Measurements from ENCODE around the gene UGT1A8. TPM values are rescaled to one million over a fixed set of nuclear protein-coding genes. Genes with fewer than 3 reads are reported as not detected.

UGT1A8 gene
- total and polyA plus RNA-seq, 2 of the 4 experiments (the other 2 are of a cell fraction) = not detected

- dilution Hi-C loops (cut with HindIII; ENCODE audit: low sequenced_read_pairs, unreplicated experiment) (no loop called here), intact Hi-C loops (cut with micrococcal nuclease) (no loop called here), in situ Hi-C loops (cut with MboI; ENCODE audit: low sequenced_read_pairs) (no loop called here)
- Histone ChIP-seq H2AK9ac (replicated peaks; ENCODE audit: low read depth, low read length, poor library complexity) (no peak overlapping the region), H3K9ac (ENCODE audit: low read depth, low read length) (no peak overlapping the region), H3K14ac (replicated peaks; ENCODE audit: low read depth, low read length) (no peak overlapping the region), H3K4me1 (ENCODE audit: control insufficient read depth, insufficient read depth, low read length) (no peaks in the 10 kb centered on the region), H2BK5ac (ENCODE audit: low read depth, low read length, poor library complexity, severe bottlenecking) (no peak overlapping the region), H2AK5ac (ENCODE audit: low read depth, low read length) (no peak overlapping the region), H4K20me1 (ENCODE audit: insufficient read depth, low read length) (no peaks in the 10 kb centered on the region), H3K4ac (ENCODE audit: low read depth, low read length) (no peak overlapping the region), H3K9me3 (ENCODE audit: control insufficient read depth, insufficient read depth, low read length) (no peaks in the 10 kb centered on the region), H3K27me3 (ENCODE audit: control insufficient read depth, insufficient read depth, low read length) (peaks cover 2% of the 10 kb centered on the region), H2BK120ac (ENCODE audit: low read depth, low read length) (no peak overlapping the region), H2BK20ac (ENCODE audit: low read depth, low read length) (no peak overlapping the region), H4K5ac (ENCODE audit: low read depth, low read length) (no peak overlapping the region), H3K79me1 (ENCODE audit: low read depth in 1 of 2, low read length in 2 of 2) (no peaks in the 10 kb centered on the region), H3K23ac (ENCODE audit: low read depth, low read length) (no peak overlapping the region), H3K4me2 (ENCODE audit: low read depth, low read length) (no peak overlapping the region), H4K91ac (ENCODE audit: insufficient read depth, low read depth, low read length) (no peak overlapping the region), H2BK15ac (ENCODE audit: low read depth, low read length) (no peak overlapping the region), H3K56ac (ENCODE audit: extremely low read depth, insufficient read depth, low read length) (no peak overlapping the region), H3K18ac (ENCODE audit: low read depth, low read length) (no peak overlapping the region), H3K9me1 (ENCODE audit: insufficient read depth, low read length) (no peaks in the 10 kb centered on the region), H3K4me3 (ENCODE audit: insufficient read depth, low read depth, low read length) (no peak overlapping the region), H3K36me3 (ENCODE audit: control insufficient read depth, insufficient read depth, low read length) (no peaks in the 10 kb centered on the region), H3K27ac (ENCODE audit: insufficient read depth, low read length) (no peak overlapping the region), H2AFZ (replicated peaks; ENCODE audit: low read length, poor library complexity) (no peak overlapping the region), H4K8ac (ENCODE audit: low read depth in 2 of 2, low read length in 2 of 2) (no peak overlapping the region)
- WGBS, 2 experiments (ENCODE audit: extremely low coverage in 2 of 2, insufficient read length in 1 of 2) = 60% methylated on average over 1 of the region's 4 CpGs; no CpG with 5 or more reads in 1 of the 2 experiments
- no TSS peak for BruUV-seq (replicated peaks)
- CTCF ChIA-PET = no interaction called here
- DNase-seq = no peak
- ATAC-seq (ENCODE audit: low read depth) = no peak
- POLR2A ChIA-PET (ENCODE audit: unreplicated experiment) = no interaction called here
- TF ChIP-seq POLR2A (IDR thresholded peaks at IDR 0.05; ENCODE audit: low read depth, low read length) (no peak), RAD21 (IDR thresholded peaks at IDR 0.05; ENCODE audit: low read length) (no peak), RCOR1 (IDR thresholded peaks at IDR 0.05; ENCODE audit: insufficient replicate concordance, low read length) (no peak), CTCF (conservative IDR thresholded peaks at IDR 0.05; ENCODE audit: low read depth, low read length) (no peak), NFE2L2 (IDR thresholded peaks at IDR 0.05; ENCODE audit: low read depth, low read length) (no peak), MAFK (IDR thresholded peaks at IDR 0.05; ENCODE audit: low read depth, low read length) (no peak), USF2 (IDR thresholded peaks at IDR 0.05; ENCODE audit: low read depth, low read length) (no peak), SMC3 (IDR thresholded peaks at IDR 0.05; ENCODE audit: low read depth, low read length) (no peak), CEBPB (IDR thresholded peaks at IDR 0.05; ENCODE audit: low read depth, low read length) (no peak), RFX5 (IDR thresholded peaks at IDR 0.05; ENCODE audit: low read depth, low read length) (no peak), MXI1 (IDR thresholded peaks at IDR 0.05; ENCODE audit: borderline replicate concordance, low read depth, low read length) (no peak), FOS (IDR thresholded peaks at IDR 0.05; ENCODE audit: low read depth, low read length) (no peak), CHD1 (IDR thresholded peaks at IDR 0.05; ENCODE audit: low read depth, low read length) (no peak), MAZ (IDR thresholded peaks at IDR 0.05; ENCODE audit: borderline replicate concordance, low read depth, low read length) (no peak), BHLHE40 (IDR thresholded peaks at IDR 0.05; ENCODE audit: low read depth, low read length) (no peak)
- TF ChIP-seq, protein P1, sequence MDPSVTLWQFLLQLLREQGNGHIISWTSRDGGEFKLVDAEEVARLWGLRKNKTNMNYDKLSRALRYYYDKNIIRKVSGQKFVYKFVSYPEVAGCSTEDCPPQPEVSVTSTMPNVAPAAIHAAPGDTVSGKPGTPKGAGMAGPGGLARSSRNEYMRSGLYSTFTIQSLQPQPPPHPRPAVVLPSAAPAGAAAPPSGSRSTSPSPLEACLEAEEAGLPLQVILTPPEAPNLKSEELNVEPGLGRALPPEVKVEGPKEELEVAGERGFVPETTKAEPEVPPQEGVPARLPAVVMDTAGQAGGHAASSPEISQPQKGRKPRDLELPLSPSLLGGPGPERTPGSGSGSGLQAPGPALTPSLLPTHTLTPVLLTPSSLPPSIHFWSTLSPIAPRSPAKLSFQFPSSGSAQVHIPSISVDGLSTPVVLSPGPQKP (IDR thresholded peaks at IDR 0.05; ENCODE audit: borderline replicate concordance, low read depth, low read length) = no peak
These were observed 63.1 kb downstream of the UGT1A8 start for GRCh38 chr2:233680361-233681045.

Measured in IMR-90 (cell line).